Measurements from ENCODE around the gene PCYT2. TPM values are rescaled to one million over a fixed set of nuclear protein-coding genes. Genes with fewer than 3 reads are reported as not detected.
A peak's percentile ranks its signal among the peaks of the same experiment; 100 is the strongest.

Gene PCYT2
- total and polyA plus RNA-seq, 2 donors (not counting 1 experiment from before 2014, with no cell fraction given): 33.4 to 34.9 TPM

GRCh38 chr17:81863123-81863675 lies 48.0 kb downstream of the PCYT2 start:
- Histone ChIP-seq H3K4me1 (ENCODE audit: control insufficient read depth in 2 of 2, insufficient read depth in 2 of 2, low read length in 2 of 2) (peaks cover 17 to 35% of the 10 kb centered on the region in 2 donors), H3K4me3 (ENCODE audit: control extremely low read depth in 1 of 5, extremely low read depth in 1 of 5, insufficient read depth in 1 of 5, low read depth in 2 of 5, low read length in 4 of 5) (no peak overlapping the region), H3K9me3 (ENCODE audit: control extremely low read depth in 1 of 3, control insufficient read depth in 2 of 3, insufficient read depth in 1 of 3, low read length in 2 of 3) (no peaks in the 10 kb centered on the region), H3K9ac (ENCODE audit: low read length) (no peak overlapping the region), H3K4me2 (replicated peaks; ENCODE audit: low read depth, low read length, poor library complexity, severe bottlenecking) (no peak overlapping the region), H3K27ac (ENCODE audit: low read length in 2 of 2) (peak overlapping the region in 1 of 2 donors; percentile 23), H3K36me3 (replicated peaks in 1 of 2; ENCODE audit: control extremely low read depth in 1 of 2, control insufficient read depth in 1 of 2, extremely low read depth in 1 of 2, insufficient read depth in 2 of 2, low read length in 1 of 2) (peaks cover 1 to 18% of the 10 kb centered on the region in 2 experiments), H2AFZ (ENCODE audit: insufficient read depth, low read depth, low read length, poor library complexity, severe bottlenecking) (no peak overlapping the region), H3K79me2 (ENCODE audit: control insufficient read depth, insufficient read depth, low read length) (peaks cover 51% of the 10 kb centered on the region), H3K27me3 (replicated peaks in 1 of 4; ENCODE audit: control extremely low read depth in 1 of 4, control insufficient read depth in 3 of 4, insufficient read depth in 4 of 4, low read length in 3 of 4) (no peaks in the 10 kb centered on the region), H4K20me1 (ENCODE audit: control insufficient read depth, insufficient read depth, low read length, poor library complexity, severe bottlenecking) (peaks cover 56% of the 10 kb centered on the region)
- peak overlapping the region; percentile 12 for H3K27ac Mint-ChIP-seq
- ChIA-PET POLR2A (no interaction called here), CTCF (no interaction called here)
- no peaks in the 10 kb centered on the region for H3K9me3 Mint-ChIP-seq (ENCODE audit: insufficient read depth)
- no peak for TF ChIP-seq EZH2 (IDR thresholded peaks at IDR 0.05; ENCODE audit: borderline replicate concordance, insufficient read depth, low read depth, low read length, poor library complexity, severe bottlenecking)
- TF ChIP-seq CTCF (IDR thresholded peaks at IDR 0.05): no peak
- H3K4me1 Mint-ChIP-seq: peaks cover 40% of the 10 kb centered on the region
- ATAC-seq (ENCODE audit: low read depth): no peak
- H3K4me3 Mint-ChIP-seq: peak overlapping the region; percentile 69
- no peaks in the 10 kb centered on the region for H3K27me3 Mint-ChIP-seq
- DNase-seq: peak; percentile 10
- intact Hi-C loops (cut with micrococcal nuclease): loop anchor here (5.0 to 10.0 kb wide), 2 partner anchors 346 to 432 kb away; no protein-coding TSS in a partner anchor
- 57% methylated on average over 1 of the region's 6 CpGs for WGBS (ENCODE audit: insufficient coverage)
